CD4-positive, alpha-beta T cell treated with Interleukin-6 at 100 ng/mL for 8 hours (primary cell): Measurements from ENCODE around the gene RWDD4.

Experiments
- DNase-seq: peaks from one replicate; pipeline ENCODE4 v3.0.0-alpha.2; 2020; ENCODE audit warnings: mixed read lengths, low spot score

RWDD4 gene

DNA sequence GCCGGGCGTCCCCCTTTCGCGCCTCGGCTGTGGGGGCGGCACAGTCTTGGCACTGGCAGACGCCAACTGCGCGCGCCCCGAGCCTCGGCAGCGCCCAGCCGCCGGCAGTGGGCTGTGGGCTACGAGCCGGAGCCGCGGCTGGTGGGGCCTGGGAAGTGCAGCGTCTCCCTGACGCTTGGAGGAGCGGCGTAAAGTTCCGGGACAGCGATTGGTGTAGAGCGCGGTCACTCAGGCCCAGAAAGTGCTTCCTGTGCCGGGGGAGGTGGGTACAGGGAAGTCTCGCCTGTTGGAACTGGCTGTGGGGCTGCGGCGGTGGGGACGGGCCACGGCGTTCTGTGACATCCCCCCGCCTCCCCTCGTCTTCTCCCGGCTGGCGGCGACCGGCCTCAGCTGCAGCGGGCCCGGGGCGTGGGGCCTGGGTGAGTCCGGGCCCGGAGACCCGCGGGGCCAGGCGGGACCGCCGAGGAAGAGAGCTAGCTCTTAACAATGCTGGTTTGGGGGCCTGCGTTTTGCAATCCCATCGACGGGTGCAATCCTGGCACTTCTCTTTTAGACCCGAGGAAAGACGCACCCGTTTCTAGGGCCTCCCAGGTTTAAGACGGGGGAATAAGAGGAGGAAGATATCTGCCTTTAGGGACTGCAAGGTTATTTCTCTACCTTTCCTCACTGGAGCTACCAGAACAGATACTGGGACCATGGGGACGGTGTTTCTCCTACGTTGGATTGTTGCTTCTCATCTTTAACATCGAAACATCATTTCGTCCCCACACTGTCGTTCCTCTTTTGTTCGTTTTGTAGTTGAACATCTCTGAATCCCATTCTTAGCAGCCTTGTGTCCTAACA lies at the start of gene RWDD4, which contains the start of gene TRAPPC11:
Gene RWDD4 (minus strand): TSS at position 157 of the 843 bp plus-strand sequence. CDS start 233 bp downstream, outside the sequence.
Gene TRAPPC11 (plus strand): TSS at position 265 of the 843 bp plus-strand sequence. CDS start 4,575 bp downstream, outside the sequence.
- peak; percentile 97 for DNase-seq

DNA sequence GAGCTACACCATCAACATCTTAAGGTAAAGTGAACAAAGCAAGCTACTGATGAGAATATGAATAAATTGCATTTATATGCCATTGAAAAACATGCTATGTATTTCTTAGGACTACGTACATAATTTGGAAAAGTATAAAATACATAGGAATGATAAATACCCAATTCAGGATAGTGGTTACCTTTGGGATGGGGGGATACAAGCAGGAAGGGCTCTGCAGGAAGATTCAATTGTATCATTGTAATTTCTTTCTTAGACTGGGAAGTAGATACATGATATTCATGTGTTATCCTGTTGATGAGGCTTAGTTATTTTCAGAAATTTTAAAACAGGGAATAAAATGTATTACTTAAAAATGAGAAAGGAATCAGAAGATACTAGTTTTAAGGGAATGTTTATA lies 43.5 kb upstream of the RWDD4 start:
- DNase-seq: no peak

DNA sequence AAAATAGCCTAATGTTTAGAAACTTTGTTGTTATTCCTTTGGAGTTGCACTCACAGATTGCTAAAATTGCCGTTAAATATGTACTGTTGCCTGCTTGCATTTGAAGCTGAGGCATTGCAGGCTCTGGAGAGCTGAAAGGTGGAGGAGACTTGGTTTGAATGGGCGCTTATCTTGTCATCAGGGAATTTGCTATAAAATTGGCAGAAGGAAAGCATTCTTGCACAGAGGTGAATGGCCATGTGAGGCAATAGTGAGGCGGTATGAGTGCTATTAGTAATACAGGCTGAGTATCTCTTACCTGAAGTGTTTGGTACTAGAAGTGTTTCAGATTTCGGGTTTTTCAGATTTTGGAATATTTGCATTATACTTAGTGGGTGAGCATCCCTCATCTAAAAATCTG lies 41.4 kb upstream of the RWDD4 start:
- no peak for DNase-seq

DNA sequence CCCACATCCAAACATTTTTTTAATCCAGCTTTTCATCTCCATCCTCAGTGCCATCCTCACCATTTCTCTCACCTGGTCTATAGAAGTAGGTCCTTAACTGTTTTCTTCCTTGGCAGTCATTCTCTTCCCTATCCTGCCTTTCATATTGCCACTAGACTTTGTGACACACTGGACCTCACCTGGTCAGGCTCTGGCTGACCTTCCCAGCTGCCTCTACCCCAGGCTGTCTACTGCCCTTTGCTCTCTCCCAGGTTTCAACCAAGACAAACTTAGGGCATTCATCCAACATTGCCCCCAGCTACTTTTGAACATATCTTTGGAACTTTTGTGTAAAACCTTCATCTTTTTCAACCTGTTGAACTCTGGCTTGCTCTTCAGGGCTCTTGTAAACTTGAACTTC lies 39.9 kb upstream of the RWDD4 start:
- no peak for DNase-seq

DNA sequence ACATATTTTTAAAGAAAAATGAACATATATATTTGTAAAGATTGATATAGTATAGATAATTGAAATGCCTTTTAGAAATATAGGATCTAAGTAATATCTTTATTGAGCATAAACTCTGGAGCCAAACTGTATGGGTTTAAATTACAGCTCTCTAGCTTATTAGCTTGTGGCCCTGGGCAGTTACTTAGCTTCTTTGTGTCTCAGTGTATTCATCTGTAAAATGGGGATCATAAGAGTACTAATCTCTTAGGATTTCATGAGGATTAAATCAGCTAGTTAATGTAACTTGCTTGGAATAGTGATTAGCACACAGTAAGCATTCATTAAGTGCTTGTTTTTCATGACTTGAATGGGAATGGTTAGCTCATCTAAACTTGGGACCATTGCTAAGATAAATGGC lies 32.9 kb upstream of the RWDD4 start:
- no peak for DNase-seq

DNA sequence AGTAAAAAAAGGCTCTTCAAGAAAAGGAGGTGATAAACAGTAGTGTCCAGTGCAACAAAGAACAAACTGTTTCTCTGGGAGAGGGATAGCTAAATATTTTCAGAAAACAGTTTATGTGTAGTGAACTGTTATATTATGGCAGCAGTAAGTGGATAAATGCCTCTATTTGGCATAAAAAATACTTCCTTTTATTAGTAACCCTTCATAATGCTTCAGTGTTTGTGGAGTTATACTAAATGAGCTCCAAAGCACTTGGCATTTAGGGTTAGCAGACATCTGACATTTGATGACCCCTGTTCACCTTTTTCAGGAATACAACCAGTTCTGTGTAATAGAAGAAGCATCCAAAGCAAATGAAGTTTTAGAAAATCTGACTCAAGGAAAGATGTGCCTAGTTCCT lies 32.0 kb upstream of the RWDD4 start:
- DNase-seq: no peak

DNA sequence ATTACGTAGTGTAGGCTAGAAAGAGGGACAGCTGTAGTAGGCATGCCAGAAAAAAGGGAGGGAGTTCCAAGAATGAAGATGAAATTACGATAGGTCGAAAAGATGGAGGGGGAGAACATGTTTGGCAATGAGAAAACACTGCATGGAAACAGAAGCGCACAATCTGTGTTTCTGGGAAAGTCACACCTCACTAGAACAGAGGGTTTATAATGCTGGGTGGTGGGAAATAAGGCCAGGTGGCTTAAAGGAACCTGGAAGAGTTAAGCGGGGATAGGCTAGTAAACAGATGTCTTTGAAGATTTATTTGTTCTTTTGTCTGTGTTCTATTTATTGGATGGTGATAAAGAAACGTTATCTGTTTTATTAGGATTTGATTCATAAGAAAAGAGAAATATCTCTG lies 29.2 kb upstream of the RWDD4 start:
- no peak for DNase-seq

DNA sequence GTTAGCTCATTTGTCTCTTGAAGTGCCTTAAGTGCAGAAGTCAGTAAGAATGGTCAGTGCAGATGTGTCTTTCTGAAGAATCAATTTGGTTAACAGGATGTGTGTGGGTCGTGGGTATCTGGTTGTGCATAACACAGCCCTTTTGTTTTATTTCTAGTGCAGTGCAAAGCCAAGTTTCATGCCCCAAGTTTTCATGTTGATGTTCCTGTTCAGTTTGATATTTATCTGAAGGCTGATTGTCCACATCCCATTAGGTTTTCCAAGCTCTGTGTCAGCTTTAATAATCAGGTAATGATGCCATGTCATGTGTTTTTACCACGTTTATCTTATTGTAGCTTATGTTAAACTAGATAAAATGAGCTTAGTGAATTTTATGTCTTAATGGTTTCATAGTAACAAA lies 27.5 kb upstream of the RWDD4 start:
- DNase-seq: no peak

DNA sequence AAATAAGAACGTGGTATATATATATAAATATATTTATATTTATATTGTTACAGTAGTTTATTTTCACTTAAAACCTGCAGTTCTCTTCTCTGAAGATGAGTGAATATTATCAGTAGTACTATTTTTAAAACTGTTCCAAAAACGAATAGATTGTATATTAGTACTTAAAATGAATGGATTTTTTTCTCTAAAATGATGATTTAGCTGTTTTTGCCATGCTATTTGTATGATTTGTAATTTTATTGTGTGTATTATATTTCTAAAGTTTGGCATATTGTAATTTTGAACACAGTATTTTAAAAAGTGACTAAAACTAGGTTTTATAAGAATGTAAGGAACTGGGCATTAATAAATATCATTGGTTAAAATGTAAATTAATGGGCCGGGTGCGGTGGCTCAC lies 22.1 kb upstream of the RWDD4 start:
- no peak for DNase-seq

DNA sequence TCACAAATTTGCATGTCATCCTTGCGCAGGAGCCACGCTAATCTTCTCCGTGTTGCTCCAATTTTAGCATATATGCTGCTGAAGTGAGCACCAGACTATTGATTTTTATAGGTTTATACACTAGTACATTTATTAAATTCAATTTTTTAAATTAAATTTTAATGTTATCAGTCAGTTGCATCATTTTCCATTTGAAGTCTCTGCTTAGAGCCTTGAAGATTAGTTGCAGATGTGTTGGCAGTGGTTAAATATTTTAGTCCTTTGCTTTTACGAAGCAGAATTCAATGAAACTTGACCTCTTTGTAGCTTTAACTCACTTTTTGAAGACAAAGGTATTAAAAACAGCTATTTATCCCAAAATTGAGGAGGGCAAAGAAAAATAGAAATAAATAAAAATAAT lies 16.6 kb upstream of the RWDD4 start:
- no peak for DNase-seq

DNA sequence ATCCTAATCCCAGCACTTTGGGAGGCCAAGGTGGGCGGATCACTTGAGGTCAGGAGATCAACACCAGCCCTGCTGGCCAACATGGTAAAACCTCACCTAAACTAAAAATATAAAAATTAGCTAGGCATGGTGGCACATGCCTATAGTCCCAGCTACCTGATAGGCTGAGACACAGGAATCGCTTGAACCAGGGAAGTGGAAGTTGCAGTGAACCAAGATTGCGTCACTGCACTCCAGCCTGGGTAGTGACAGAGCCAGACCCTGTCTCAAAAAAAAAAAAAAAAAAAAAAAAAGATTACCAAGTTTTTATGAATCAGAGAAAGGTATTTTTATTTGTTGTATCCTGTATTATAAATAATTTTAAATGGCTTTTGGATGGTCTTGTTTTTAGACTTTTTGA lies 15.2 kb upstream of the RWDD4 start:
- DNase-seq: no peak

DNA sequence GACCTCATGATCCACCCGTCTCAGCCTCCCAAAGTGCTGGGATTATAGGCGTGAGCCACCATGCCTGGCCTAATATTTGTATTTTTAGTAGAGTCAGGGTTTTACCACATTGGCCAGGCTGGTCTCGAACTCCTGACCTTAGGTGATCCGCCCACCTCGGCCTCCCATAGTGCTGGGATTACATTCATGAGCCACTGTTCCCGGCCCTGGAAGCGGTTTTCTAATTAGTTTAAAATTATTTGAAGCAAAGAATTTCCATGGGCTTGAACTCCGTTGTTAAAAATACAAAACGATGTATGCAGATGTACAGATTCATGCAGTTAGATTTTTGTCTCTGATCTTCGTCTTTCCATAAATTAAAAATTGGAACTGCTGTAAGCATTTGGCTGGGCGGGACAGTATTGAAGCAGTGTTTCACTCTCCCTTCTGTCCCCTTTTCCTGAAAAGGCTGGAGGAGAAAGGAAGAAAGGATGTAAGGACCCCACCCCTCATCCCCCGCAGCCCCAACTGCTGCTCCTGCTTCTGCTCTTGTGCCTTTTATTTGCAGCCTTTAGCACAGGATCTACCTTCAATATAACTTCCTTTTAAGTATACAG lies 12.1 kb upstream of the RWDD4 start:
- no peak for DNase-seq

DNA sequence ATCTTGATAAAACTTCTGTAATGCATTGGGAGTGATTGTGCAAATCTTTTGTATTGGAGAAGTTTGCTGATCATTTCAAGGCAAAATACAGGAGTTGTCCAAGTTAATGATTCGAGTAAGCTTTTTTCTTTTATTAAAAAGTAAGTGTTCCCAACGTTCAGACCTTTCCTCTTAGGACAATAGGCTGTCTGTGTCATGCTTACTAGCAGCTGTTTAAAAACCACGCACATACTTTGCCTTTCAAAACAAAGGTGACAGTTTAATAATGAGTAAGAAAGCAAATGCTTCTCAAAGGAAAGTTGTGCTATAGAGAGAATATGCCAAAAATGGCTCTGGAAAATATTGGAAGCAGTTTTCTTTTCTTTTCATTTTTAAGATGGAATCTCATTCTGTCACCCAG lies 11.3 kb upstream of the RWDD4 start:
- no peak for DNase-seq

DNA sequence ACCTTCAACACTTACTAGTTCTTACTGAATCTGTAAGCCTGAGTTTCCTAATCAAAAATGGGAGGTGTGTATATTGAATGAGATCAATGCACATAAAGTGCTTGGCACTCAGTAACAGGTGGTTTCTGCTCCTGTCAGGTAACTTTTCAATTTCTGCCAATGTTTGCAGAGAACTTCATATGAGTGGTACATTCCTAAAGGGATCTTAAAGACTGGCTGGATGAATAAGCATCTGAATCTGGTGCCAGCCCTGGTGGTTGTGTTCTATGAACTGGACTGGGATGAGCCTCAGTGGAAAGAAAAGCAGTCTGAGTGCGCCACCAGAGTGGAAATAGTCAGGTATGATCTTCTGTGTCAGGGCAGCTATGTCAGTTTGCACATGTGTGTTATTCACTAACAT lies 7.1 kb upstream of the RWDD4 start:
- no peak for DNase-seq

DNA sequence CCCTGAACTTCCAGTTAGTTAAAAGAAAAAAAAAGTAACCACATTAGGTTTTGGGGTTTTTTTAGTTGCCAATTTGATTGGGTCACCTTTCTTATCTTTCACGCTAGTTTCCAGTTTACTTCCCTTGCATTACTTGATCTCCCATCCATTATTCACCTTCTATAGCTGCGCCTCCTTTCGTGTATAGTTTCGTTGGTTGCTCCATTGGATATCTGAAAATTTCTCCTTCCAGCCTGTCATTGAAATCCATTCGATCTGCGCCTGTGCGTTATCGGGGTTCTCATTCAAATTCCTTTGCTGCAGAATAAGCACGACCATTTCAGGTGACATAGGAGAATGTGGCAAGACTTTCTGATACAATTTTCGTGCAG lies 872 bp upstream of the RWDD4 start:
- no peak for DNase-seq

DNA sequence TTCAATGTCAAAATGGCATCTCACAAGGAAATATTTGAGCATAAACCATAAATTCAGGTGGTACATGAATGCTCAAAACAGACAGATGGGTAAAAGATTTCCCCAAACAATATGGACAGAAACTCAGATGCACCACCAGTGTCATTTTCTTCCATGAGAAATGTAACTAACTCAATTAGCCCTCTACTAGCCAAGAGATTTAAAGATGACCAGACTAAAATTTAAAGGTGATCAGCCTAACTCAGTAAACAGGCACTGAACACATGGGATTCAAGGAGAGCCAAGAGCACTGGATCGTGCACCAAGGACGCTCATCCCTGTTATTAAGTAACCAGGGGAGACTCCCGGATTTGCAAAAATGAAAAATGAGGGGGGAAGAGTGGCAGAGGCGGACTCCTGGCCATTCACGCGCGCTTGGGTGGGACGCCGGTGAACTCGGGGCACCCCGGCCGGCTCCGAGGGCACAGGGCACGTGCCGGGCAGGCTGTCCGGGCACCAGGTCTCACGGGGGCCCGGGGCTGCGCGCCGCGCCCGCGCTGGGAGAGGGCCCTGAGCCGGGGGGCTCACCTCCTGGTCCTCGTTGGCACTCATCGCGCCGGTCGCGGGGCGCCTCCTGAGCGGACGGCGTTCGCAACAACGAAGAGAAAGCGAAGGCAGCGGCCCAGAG lies 490 bp downstream of the RWDD4 start:
- no peak for DNase-seq

DNA sequence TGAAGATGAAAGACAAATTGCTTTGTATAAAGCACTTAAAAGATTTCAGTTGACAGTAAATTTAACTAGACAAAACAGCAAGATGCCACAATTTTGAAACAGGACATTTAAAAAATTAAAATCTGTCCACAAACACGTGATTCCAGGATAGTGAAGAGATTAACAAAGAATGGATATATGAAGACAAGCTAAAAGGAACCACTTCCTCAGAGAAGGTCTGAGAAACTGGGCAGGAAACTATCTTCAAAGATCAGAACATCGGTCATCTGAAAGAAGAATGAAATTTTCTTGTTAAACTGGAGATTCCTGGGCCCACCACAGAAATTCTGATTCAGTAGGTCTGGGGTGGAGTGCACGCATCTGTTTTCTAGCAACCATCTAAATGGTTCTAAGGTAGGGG lies 1.4 kb downstream of the RWDD4 start:
- no peak for DNase-seq

DNA sequence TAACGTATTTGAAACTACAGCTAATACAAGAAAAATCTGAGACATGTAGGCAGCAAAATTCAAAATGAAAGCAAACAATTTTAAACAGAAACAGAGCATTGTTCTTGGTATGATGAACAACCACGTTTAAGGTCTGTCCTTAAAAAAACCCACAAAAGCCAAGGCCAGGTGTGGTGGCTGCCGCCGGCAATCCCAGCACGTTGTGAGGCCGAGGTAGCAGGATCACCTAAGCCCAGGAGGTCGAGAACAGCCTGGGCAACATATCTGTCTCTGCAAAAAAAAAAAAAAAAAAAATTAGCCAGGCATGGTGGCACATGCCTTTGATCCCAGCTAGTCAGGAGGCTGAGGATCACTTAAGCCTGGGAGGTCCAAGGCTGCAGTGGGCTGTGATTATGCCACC lies 13.7 kb downstream of the RWDD4 start:
- no peak for DNase-seq

DNA sequence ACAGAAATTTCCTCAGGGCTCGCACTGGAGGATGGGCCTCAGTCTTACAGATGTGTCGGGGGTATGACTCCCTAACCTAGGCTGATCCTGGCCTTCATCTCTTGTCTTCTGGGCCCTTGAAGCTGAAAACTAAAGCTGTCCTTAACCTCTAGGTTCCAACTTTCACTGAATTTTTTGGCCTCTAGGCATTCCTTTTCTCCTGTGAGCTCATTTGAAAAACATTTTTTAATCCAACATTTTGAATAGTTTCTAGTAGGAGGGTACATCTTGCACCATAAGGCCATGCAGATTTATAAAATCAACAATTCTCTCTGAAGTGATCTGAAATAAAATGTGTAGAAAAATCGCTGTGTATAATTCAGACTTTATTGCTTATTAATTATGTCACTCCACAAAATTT lies 19.7 kb downstream of the RWDD4 start:
- no peak for DNase-seq

DNA sequence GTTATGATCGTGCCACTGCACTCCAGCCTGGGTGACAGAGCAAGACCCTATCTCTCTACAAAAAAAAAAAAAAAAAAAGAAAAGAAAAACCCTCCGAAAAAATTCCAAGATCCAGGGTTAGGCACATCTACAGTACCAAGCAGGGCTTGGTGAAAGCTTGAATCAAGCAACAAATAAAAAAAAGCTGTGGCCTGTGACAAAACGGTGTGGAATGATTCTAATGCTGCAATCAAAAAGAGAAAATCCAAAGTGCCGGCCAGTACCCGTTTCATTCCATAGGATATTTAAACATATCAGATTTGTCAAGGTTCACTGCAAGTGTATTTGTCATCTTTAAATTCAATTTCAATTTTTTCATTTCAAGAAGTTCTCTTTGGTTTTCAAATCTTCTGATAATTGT lies 20.5 kb downstream of the RWDD4 start:
- no peak for DNase-seq

DNA sequence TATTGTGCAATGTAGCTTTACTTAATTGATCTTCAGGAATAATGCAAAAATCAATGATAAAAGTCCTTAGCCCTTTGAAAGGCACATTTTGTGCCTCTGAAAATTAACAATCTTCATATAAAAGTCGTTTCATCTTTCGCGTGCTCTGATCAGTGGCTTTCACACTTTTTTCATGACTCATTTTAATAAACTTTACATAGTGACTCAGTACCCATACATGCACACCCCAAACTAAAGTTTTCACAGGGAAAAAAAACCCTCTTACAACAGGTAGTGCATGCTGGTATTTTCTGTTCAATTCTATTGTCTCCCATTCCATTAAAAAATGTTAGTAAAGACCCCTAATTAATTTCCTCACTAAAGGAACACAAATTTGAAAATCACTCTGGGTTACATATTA lies 21.5 kb downstream of the RWDD4 start:
- no peak for DNase-seq

DNA sequence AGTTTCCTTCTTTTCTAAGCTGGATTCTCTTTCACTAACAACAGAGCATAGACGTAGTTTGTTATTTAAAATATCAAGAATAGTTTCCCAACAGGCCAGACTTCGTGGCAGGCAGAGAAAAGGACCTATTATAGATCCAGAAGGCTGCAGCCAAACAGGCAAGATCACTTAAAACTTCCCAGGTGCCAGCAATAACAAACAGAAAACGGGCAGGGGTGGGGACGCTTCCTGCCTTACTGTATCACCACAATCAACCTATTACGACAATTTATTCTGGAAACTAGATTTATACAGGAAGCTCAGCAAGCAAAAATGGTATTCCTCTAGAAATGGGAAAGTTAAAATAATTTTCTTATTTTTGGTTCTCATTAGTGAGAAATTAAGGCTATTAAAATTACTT lies 22.1 kb downstream of the RWDD4 start:
- DNase-seq: no peak

DNA sequence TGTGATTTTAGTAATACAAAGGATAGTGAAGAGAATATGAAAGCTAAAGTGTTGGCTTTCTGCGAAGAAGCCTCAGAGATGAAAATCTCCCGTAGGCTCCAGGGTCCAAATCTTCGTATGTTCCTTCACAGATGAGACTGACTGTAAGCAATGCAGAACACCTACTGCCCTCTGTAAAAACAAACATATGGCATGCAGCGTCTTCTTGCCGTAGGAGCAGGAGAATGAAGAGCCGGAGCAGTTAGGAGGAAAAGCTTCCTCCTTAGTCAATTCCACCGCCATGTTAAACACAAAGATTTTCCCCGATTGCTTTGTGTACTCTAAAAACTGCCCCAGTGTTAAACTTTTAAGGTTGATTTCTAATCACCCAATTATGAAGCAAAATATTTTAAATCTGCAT lies 22.5 kb downstream of the RWDD4 start:
- DNase-seq: no peak
